ENCODE measurements around the gene NOX1. TPM values are rescaled to one million over a fixed set of nuclear protein-coding genes. Genes with fewer than 3 reads are reported as not detected.

NOX1 gene
- total RNA-seq = not detected in 2 replicates

- no peak within 1 kb of the TSS for H3K4me3 Mint-ChIP-seq
- H3K27ac Mint-ChIP-seq = no peak within 1 kb of the TSS
- intact Hi-C loops (cut with micrococcal nuclease) = no loop called here
Observed at GRCh38 chrX:100874325-100874724, at the start of gene NOX1. TSS of gene NOX1 (minus strand) at chrX:100874359. CDS start at chrX:100874139, 220 bp downstream.

GRCh38 chrX:100915562-100915961 is 41.4 kb upstream of the NOX1 start:
- no peak overlapping the region for H3K4me3 Mint-ChIP-seq
- no peaks in the 10 kb centered on the region for H3K36me3 Mint-ChIP-seq (ENCODE audit: low read depth)
- H3K27ac Mint-ChIP-seq = no peak overlapping the region
- no peak for DNase-seq (ENCODE audit: low spot score)
- intact Hi-C loops (cut with micrococcal nuclease) = no loop called here
- peaks cover 1% of the 10 kb centered on the region for H3K27me3 Mint-ChIP-seq (ENCODE audit: insufficient read depth)
- H3K9me3 Mint-ChIP-seq = no peaks in the 10 kb centered on the region
- no peaks in the 10 kb centered on the region for H3K4me1 Mint-ChIP-seq (ENCODE audit: low read depth)

More at GRCh38 chrX:100874325-100874724, at the start of gene NOX1:
- DNase-seq (ENCODE audit: low spot score) = no peak
- Mint-ChIP-seq H3K27me3 (ENCODE audit: insufficient read depth) (peaks cover 6% of the 10 kb centered on the region), H3K36me3 (ENCODE audit: low read depth) (no peaks in the 10 kb centered on the region), H3K9me3 (no peaks in the 10 kb centered on the region), H3K4me1 (ENCODE audit: low read depth) (peaks cover 4% of the 10 kb centered on the region)

- H3K4me1 Mint-ChIP-seq (ENCODE audit: low read depth) = no peaks in the 10 kb centered on the region
- no peaks in the 10 kb centered on the region for H3K27me3 Mint-ChIP-seq (ENCODE audit: insufficient read depth)
- DNase-seq (ENCODE audit: low spot score) = no peak
- H3K27ac Mint-ChIP-seq = no peak overlapping the region
- no peak overlapping the region for H3K4me3 Mint-ChIP-seq
- no peaks in the 10 kb centered on the region for H3K36me3 Mint-ChIP-seq (ENCODE audit: low read depth)
- no peaks in the 10 kb centered on the region for H3K9me3 Mint-ChIP-seq
- intact Hi-C loops (cut with micrococcal nuclease) = no loop called here
Observed at GRCh38 chrX:100913111-100913510, 39.0 kb upstream of the NOX1 start.

GRCh38 chrX:100911731-100912130 is 37.6 kb upstream of the NOX1 start:
- DNase-seq (ENCODE audit: low spot score) = no peak
- no peaks in the 10 kb centered on the region for H3K36me3 Mint-ChIP-seq (ENCODE audit: low read depth)
- H3K27ac Mint-ChIP-seq = no peak overlapping the region
- no peaks in the 10 kb centered on the region for H3K4me1 Mint-ChIP-seq (ENCODE audit: low read depth)
- no peaks in the 10 kb centered on the region for H3K27me3 Mint-ChIP-seq (ENCODE audit: insufficient read depth)
- H3K4me3 Mint-ChIP-seq = no peak overlapping the region
- intact Hi-C loops (cut with micrococcal nuclease) = no loop called here
- H3K9me3 Mint-ChIP-seq = no peaks in the 10 kb centered on the region

- Mint-ChIP-seq H3K36me3 (ENCODE audit: low read depth) (no peaks in the 10 kb centered on the region), H3K4me1 (ENCODE audit: low read depth) (no peaks in the 10 kb centered on the region), H3K4me3 (no peak overlapping the region), H3K9me3 (no peaks in the 10 kb centered on the region), H3K27me3 (ENCODE audit: insufficient read depth) (peaks cover 3% of the 10 kb centered on the region), H3K27ac (no peak overlapping the region)
- intact Hi-C loops (cut with micrococcal nuclease) = no loop called here
- no peak for DNase-seq (ENCODE audit: low spot score)
Observed at GRCh38 chrX:100905620-100906019, 31.5 kb upstream of the NOX1 start.

- intact Hi-C loops (cut with micrococcal nuclease) = no loop called here
- Mint-ChIP-seq H3K27me3 (ENCODE audit: insufficient read depth) (peaks cover 3% of the 10 kb centered on the region), H3K4me3 (no peak overlapping the region), H3K27ac (no peak overlapping the region), H3K36me3 (ENCODE audit: low read depth) (no peaks in the 10 kb centered on the region), H3K9me3 (no peaks in the 10 kb centered on the region), H3K4me1 (ENCODE audit: low read depth) (no peaks in the 10 kb centered on the region)
- no peak for DNase-seq (ENCODE audit: low spot score)
Observed at GRCh38 chrX:100904433-100904832, 30.3 kb upstream of the NOX1 start.

- intact Hi-C loops (cut with micrococcal nuclease) = loop anchor here (1.0 to 10.0 kb wide), 3 partner anchors 199 to 392 kb away; partner anchors contain the start of gene CENPI
- Mint-ChIP-seq H3K36me3 (ENCODE audit: low read depth) (no peaks in the 10 kb centered on the region), H3K4me3 (no peak overlapping the region), H3K27ac (no peak overlapping the region), H3K4me1 (ENCODE audit: low read depth) (no peaks in the 10 kb centered on the region), H3K27me3 (ENCODE audit: insufficient read depth) (no peaks in the 10 kb centered on the region), H3K9me3 (no peaks in the 10 kb centered on the region)
- no peak for DNase-seq (ENCODE audit: low spot score)
Observed at GRCh38 chrX:100895365-100896075, 21.4 kb upstream of the NOX1 start.

GRCh38 chrX:100883654-100884053 is 9.5 kb upstream of the NOX1 start:
- Mint-ChIP-seq H3K4me1 (ENCODE audit: low read depth) (no peaks in the 10 kb centered on the region), H3K27ac (no peak overlapping the region), H3K9me3 (no peaks in the 10 kb centered on the region), H3K4me3 (no peak overlapping the region), H3K36me3 (ENCODE audit: low read depth) (no peaks in the 10 kb centered on the region), H3K27me3 (ENCODE audit: insufficient read depth) (no peaks in the 10 kb centered on the region)
- intact Hi-C loops (cut with micrococcal nuclease) = no loop called here
- no peak for DNase-seq (ENCODE audit: low spot score)

- no peak overlapping the region for H3K27ac Mint-ChIP-seq
- DNase-seq (ENCODE audit: low spot score) = no peak
- H3K36me3 Mint-ChIP-seq (ENCODE audit: low read depth) = no peaks in the 10 kb centered on the region
- H3K27me3 Mint-ChIP-seq (ENCODE audit: insufficient read depth) = peaks cover 3% of the 10 kb centered on the region
- H3K4me1 Mint-ChIP-seq (ENCODE audit: low read depth) = no peaks in the 10 kb centered on the region
- H3K4me3 Mint-ChIP-seq = no peak overlapping the region
- no peaks in the 10 kb centered on the region for H3K9me3 Mint-ChIP-seq
- intact Hi-C loops (cut with micrococcal nuclease) = no loop called here
Observed at GRCh38 chrX:100880368-100880767, 6.2 kb upstream of the NOX1 start.

- H3K27ac Mint-ChIP-seq = no peak overlapping the region
- H3K27me3 Mint-ChIP-seq (ENCODE audit: insufficient read depth) = peaks cover 5% of the 10 kb centered on the region
- H3K4me3 Mint-ChIP-seq = no peak overlapping the region
- no peak for DNase-seq (ENCODE audit: low spot score)
- H3K9me3 Mint-ChIP-seq = no peaks in the 10 kb centered on the region
- intact Hi-C loops (cut with micrococcal nuclease) = no loop called here
- peaks cover 4% of the 10 kb centered on the region for H3K4me1 Mint-ChIP-seq (ENCODE audit: low read depth)
- H3K36me3 Mint-ChIP-seq (ENCODE audit: low read depth) = no peaks in the 10 kb centered on the region
Observed at GRCh38 chrX:100871594-100872560, 2.3 kb downstream of the NOX1 start.

GRCh38 chrX:100870527-100870926 is 3.6 kb downstream of the NOX1 start:
- intact Hi-C loops (cut with micrococcal nuclease) = no loop called here
- DNase-seq (ENCODE audit: low spot score) = no peak
- Mint-ChIP-seq H3K9me3 (no peaks in the 10 kb centered on the region), H3K4me1 (ENCODE audit: low read depth) (peaks cover 4% of the 10 kb centered on the region), H3K36me3 (ENCODE audit: low read depth) (no peaks in the 10 kb centered on the region), H3K27ac (no peak overlapping the region), H3K27me3 (ENCODE audit: insufficient read depth) (peaks cover 5% of the 10 kb centered on the region), H3K4me3 (no peak overlapping the region)

- Mint-ChIP-seq H3K4me3 (no peak overlapping the region), H3K27me3 (ENCODE audit: insufficient read depth) (peaks cover 3% of the 10 kb centered on the region), H3K4me1 (ENCODE audit: low read depth) (no peaks in the 10 kb centered on the region), H3K9me3 (no peaks in the 10 kb centered on the region), H3K36me3 (ENCODE audit: low read depth) (no peaks in the 10 kb centered on the region), H3K27ac (no peak overlapping the region)
- no peak for DNase-seq (ENCODE audit: low spot score)
- intact Hi-C loops (cut with micrococcal nuclease) = no loop called here
Observed at GRCh38 chrX:100868273-100868672, 5.9 kb downstream of the NOX1 start.
